HFFc6 (cell line): ENCODE results near the gene NUMB. TPM values are rescaled to one million over a fixed set of nuclear protein-coding genes. Genes with fewer than 3 reads are reported as not detected.

Experiments used
- DNase-seq: peaks from one replicate; pipeline ENCODE4 v3.0.0-alpha.2; 2018
- H3K27ac Mint-ChIP-seq: 2 replicates; pipeline ENCODE4 v1.8.0; 2020; ENCODE audit warnings: mild to moderate bottlenecking, mixed read lengths
- H3K27me3 Mint-ChIP-seq: 2 replicates; pipeline ENCODE4 v1.8.0; 2021; ENCODE audit warnings: mild to moderate bottlenecking, moderate library complexity, mixed read lengths; ENCODE audit not compliant: insufficient read depth
- H3K36me3 Mint-ChIP-seq: 2 replicates; pipeline ENCODE4 v1.8.0; 2021; ENCODE audit warnings: low read depth, mixed read lengths
- H3K4me1 Mint-ChIP-seq: 2 replicates; pipeline ENCODE4 v1.8.0; 2020; ENCODE audit warnings: low read depth, mixed read lengths
- H3K4me3 Mint-ChIP-seq: 2 replicates; pipeline ENCODE4 v1.8.0; 2020; ENCODE audit warnings: mild to moderate bottlenecking, moderate library complexity, mixed read lengths
- H3K9me3 Mint-ChIP-seq: 2 replicates; pipeline ENCODE4 v1.8.0; 2020; ENCODE audit warnings: mild to moderate bottlenecking, mixed read lengths
- CTCF ChIP-seq: fragments of 200-600 bp; sonication (generic); IDR thresholded peaks from 2 replicates; pipeline ENCODE4 v1.5.0; 2021; ENCODE audit warnings: antibody characterized with exemption, mild to moderate bottlenecking
- total RNA-seq, 6 experiments: library from RNA; stranded (reverse); fragmentation: NEBNext Ultra II Directional; extraction: Animal tissue kit (Norgen Biotek cat#: 25700); gene quantifications; 2 replicates in 1 of 6; 3 replicates in 5 of 6; pipeline ENCODE4 v1.2.3, GENCODE V29; 2021

Gene NUMB
- total RNA-seq, 6 experiments from 2014 or later = 60.1 to 80.8 (median 71.4) TPM

DNA sequence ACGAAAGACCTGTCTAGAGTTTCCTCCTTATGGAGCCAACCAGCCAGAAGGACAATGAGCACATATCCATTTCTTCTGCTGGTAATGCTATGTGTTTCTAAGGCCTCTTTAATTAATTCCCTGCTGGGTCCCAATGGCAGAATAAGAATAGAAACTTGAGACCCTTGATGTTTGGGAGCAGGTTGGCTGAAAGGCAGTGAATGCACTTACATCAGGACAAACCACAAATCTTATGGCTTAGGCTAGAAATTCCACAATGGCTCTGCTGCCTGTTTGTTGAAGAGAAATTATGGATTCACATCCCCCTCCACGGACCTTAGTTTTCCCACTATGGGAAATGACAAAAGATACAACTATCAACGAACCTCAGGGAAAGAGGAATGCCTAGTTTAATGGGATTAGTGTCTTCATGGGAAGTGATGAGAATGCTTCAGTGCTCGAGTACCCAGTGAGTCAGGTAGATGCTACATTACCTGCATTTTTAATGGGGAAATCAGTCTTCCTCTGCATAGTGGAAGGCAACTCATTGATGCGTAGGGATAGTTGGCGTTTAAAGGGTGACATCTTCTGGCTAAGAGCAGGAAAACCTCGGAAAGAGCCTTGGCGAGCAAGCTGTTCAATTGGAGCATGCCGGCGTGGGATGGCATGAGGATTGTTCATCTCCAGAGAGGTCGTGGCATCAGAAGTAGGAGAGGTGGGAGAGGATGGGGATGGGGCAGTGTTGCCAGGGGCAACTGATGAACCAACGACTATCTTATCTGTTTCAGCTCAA lies 174.6 kb downstream of the NUMB start:
- Mint-ChIP-seq H3K36me3 (peaks cover 18% of the 10 kb centered on the region), H3K27me3 (no peaks in the 10 kb centered on the region; the same call in none of the 2 replicates), H3K27ac (peak overlapping the region; percentile 1), H3K4me1 (peaks cover 16% of the 10 kb centered on the region), H3K9me3 (no peaks in the 10 kb centered on the region), H3K4me3 (no peak overlapping the region)
- peak; percentile 27; the same call in 1 of the 2 replicates for TF ChIP-seq CTCF
- DNase-seq = peak; percentile 10

- peak; percentile 21; the same call in 1 of the 2 replicates for TF ChIP-seq CTCF
- Mint-ChIP-seq H3K27ac (no peak overlapping the region), H3K27me3 (peaks cover 4% of the 10 kb centered on the region), H3K4me3 (no peak overlapping the region), H3K4me1 (peaks cover 16% of the 10 kb centered on the region), H3K36me3 (peaks cover 30% of the 10 kb centered on the region), H3K9me3 (no peaks in the 10 kb centered on the region)
- no peak for DNase-seq
Observed at GRCh38 chr14:73280903-73281302, 177.4 kb downstream of the NUMB start.

DNA sequence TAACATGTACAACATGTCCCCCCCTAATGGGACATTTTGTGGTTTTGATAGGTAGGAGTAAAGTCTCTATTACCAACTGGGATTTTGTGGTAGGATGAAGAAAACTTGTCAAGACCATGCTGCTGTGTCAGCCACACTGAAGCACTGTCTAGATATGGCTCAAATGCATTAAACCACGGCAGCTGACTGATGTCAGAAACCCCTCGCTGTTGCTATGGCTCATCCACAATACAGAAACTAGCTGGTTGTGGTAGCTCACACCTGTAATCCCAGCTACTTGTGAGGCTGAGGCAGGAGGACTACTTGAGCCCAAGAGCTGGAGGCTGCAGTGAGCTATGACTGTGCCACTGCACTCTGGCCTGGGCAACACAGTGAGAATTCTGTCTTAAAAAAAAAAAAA lies 181.0 kb downstream of the NUMB start:
- Mint-ChIP-seq H3K36me3 (peaks cover 22% of the 10 kb centered on the region), H3K4me1 (peaks cover 12% of the 10 kb centered on the region), H3K27me3 (peaks cover 4% of the 10 kb centered on the region), H3K4me3 (no peak overlapping the region), H3K9me3 (no peaks in the 10 kb centered on the region), H3K27ac (no peak overlapping the region)
- DNase-seq = no peak
- TF ChIP-seq CTCF = no peak

DNA sequence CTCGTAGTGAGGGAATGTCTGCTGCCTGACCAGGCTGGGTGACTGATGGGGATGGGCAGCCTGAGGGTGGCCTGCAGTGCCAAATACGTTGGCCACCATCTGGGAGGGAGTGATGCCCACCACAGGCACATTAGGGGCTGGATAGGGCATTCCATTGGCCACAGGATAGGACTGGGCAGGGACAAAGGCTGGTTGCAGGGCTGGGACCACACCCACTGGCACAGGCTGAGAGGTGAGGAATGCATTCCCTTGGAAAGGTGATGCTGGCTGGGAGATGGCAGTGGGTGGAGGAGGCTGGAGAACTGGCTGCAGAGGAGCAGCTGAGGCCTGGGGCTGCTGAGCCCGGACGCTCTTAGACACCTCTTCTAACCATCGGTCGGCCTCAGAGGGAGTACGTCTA lies 181.5 kb downstream of the NUMB start:
- TF ChIP-seq CTCF = no peak
- Mint-ChIP-seq H3K36me3 (peaks cover 18% of the 10 kb centered on the region), H3K4me3 (no peak overlapping the region), H3K4me1 (peaks cover 7% of the 10 kb centered on the region), H3K27ac (no peak overlapping the region), H3K9me3 (no peaks in the 10 kb centered on the region), H3K27me3 (peaks cover 4% of the 10 kb centered on the region)
- DNase-seq = no peak

DNA sequence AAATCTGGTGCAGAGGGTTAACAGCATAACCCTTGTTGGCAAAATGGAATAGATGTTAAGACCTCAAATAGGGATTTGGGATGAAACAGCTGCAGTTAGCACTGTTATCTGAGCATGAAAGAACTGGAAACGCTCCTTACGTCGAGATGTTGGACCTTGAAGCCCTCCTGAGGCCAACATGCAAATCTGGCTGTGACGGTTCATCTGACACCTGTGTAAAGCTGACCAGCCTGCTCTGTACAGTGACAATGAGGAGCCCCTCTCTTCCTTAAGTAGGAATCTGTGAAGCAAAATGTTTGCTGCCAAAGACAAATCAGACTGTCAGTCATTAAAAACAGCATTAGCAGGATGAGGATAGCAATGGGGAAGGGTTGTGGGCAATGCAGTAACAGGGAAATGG lies 184.5 kb downstream of the NUMB start:
- Mint-ChIP-seq H3K4me3 (no peak overlapping the region), H3K36me3 (peaks cover 19% of the 10 kb centered on the region; the same call in 1 of the 2 replicates), H3K9me3 (no peaks in the 10 kb centered on the region), H3K27me3 (peaks cover 4% of the 10 kb centered on the region), H3K27ac (no peak overlapping the region), H3K4me1 (0 out of 2 replicates have a peak, but pooled peaks cover 5% of the 10 kb centered on the region)
- DNase-seq = no peak
- TF ChIP-seq CTCF = no peak
